ENCODE data around the gene SUSD6.

Gene SUSD6

GRCh38 chr14:69672356-69672755 is 61.0 kb downstream of the SUSD6 start:
- no peak for DNase-seq (ENCODE audit: low spot score)

GRCh38 chr14:69673104-69673503 is 61.7 kb downstream of the SUSD6 start:
- no peak for DNase-seq (ENCODE audit: low spot score)

GRCh38 chr14:69673578-69674305 is 62.3 kb downstream of the SUSD6 start:
- no peak for DNase-seq (ENCODE audit: low spot score)

- no peak for DNase-seq (ENCODE audit: low spot score)
Observed at GRCh38 chr14:69674546-69675244, 63.3 kb downstream of the SUSD6 start.

GRCh38 chr14:69675245-69675583 is 63.8 kb downstream of the SUSD6 start:
- no peak for DNase-seq (ENCODE audit: low spot score)

DNA sequence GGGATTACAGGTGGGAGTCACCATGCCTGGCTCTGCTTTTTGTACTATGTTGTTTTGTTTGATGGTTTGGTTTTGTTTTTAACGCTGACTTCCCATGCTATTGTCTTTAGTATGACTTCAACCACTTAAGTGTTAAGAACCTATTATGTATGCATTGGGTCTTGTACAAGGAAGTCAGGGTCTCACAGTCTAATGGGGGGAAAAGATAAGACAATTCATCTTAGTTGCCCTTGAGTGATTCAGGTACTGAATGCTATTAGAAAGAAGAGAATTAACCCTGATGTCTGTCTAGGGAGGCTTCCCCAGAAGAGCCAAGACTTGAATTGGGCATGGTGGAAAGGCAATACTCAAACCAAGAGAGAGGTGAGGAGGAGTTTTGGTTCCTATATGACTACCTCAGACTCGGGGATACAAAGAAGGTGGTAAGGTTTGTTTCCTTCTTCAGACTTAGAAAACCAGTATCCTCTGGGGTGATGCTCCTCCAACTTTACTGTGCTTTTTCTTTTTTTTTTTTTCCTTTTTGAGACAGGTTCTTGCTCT is 64.6 kb downstream of the SUSD6 start:
- DNase-seq (ENCODE audit: low spot score), result no peak

DNA sequence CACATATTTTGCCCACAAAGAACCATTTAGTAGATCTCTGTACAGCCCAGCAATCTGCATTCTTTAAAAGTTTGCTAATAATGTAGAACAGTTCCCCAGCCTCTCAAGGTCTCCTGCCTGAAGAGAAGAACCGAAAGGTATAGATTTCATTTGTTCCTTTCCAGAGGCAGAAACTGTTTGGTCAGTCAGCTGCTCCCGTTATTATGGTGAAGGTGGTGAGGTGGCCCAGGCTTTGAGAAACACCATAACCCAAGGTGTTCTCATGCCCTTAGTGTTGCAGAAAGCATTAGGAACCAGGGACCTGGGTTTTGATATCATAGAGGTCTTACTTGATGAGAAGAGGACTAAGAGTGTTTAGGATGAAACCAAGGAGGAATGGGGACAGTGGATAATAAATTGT is 65.3 kb downstream of the SUSD6 start:
- no peak for DNase-seq (ENCODE audit: low spot score)

GRCh38 chr14:69680297-69680696 is 68.9 kb downstream of the SUSD6 start:
- no peak for DNase-seq (ENCODE audit: low spot score)

DNA sequence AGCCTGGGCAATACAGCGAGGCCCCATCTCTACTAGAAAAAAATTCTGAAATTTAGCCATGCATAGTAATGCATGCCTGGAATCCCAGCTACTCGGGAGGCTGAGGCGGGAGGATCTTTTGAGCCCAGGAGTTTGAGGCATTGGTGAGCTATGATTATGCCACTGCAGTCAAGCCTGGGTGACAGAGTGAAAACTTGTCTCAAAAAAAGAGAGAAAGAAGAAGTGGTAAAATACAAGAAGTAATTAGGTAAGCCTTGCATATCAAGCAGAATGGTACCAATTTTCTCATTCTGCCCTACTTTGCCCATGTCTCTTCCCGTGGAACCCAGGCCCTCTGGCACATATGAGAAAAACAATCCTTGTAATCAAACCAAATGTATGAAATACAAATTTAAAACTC is 70.7 kb downstream of the SUSD6 start:
- DNase-seq (ENCODE audit: low spot score), result no peak

DNA sequence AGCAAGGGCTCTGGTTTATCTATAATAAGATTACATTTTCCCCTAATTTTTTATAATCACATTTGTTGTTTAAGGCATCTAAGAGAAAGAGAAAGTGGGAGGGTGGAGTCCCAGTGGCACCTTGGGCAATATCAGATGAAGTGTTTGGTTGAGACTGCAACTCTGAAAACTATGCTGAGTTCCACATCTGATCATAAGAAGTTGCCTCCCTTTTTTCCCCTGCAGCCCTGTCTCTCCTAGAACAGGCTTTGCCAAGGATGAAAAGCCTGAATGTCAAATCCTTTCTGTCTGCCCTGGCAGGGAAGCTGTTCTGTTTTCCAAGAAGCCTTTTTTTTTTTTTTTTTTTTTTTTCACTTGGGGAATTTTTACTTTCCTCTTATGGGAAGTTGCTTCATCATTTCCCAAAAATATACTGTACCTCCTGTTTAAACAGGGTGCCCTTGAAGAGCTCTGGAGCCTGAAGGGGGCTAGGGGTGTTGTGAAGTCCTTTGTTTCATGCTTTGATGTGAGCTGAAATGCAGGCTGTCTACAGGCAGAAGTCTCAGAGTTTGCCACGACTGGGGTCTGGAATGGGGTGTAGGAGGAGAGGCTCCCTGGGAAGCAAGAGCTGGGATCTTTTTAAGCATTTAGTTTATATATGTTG is 71.3 kb downstream of the SUSD6 start:
- peak; percentile 44 for DNase-seq (ENCODE audit: low spot score)

DNA sequence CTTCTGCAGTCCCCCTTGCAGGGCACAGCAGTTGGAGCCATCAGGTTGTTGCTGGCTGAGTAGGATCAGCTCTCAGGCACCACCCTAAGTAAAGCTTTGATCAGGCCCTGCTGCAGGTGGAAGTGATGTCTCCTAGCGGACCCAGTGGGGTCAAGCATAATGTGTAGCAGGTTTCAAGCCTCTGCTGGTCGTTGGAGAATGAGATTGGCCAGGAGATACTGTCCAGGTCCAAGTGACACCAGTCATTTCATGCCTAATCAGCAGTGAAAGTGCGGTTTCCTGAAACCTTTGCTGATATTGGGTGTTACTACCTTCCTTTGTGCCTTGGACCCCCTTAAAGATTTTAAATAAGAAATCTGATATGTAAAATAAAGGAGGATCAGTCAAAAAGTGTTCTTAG is 72.6 kb downstream of the SUSD6 start:
- DNase-seq (ENCODE audit: low spot score), result no peak

- DNase-seq (ENCODE audit: low spot score), result no peak
Observed at GRCh38 chr14:69684461-69685217, 73.2 kb downstream of the SUSD6 start.

DNA sequence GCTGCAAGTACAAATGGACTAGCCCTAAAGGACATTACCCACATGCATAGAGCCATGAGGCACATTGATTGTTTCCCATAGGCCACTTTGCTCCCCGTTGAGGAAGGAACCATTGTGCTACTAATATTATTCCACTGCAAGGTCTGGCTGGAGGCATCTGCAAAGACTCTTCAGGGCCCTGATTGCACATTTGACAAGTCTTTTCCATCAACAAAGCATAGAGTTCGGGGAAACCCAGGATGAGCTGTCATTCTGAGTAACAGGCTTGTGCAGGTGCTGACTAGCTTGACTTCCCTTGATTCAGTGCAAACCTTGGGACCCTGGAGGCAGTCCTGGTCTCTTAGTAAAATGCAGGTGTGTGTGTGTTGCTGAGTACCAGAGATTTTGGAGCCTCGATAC is 73.8 kb downstream of the SUSD6 start:
- DNase-seq (ENCODE audit: low spot score), result no peak

DNA sequence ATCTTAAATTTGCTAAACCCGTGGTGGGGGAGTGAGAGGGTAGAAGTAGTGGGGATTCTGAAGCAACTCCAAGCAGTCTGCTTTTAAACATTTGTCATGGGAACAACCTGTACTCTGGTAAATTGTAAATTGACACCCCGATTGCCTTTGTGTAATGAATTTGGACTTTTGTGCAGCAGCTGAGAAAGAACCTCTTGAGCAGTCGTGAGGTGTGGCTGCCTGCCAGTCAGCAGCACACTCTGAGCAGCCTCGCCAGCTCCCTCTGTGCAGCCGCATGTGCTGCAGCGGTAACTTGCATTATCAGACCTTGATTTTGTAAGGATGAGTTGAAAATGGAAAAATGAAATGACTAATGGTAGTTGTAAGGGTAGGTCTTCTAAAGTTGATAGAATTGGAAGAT is 74.3 kb downstream of the SUSD6 start:
- DNase-seq (ENCODE audit: low spot score), result peak; percentile 52

DNA sequence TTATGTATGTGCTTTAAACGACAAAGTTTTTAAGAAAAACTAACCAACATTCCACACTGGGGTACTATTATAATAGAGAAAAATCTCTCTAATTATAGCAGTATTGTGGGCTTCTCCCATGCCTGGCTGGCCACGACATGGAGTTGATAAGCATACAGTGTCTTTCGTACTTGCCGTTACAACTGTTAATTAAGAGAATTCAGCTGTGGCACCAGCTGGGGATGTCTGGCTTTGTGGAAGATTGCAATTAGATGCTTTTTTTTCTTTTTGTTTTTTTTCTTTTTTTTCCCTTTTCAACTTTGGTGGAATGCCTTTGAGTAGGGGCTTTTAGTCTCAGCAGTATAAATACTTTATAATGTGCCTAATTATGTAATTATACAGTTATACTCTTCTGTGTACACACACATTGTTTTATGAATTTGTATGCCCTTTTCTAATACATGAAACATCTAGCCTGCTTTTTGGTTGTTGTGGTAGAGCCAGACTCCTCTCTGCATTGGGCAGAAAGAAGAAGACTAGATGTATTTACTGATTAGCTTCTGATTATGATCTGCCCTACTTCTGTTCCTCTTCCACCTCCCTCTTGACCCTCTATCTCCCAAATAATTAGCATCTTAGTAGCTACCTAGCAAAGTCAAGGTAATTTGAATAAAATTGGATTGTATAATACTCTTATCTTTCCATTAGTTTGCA is 76.4 kb downstream of the SUSD6 start:
- DNase-seq (ENCODE audit: low spot score), result no peak

DNA sequence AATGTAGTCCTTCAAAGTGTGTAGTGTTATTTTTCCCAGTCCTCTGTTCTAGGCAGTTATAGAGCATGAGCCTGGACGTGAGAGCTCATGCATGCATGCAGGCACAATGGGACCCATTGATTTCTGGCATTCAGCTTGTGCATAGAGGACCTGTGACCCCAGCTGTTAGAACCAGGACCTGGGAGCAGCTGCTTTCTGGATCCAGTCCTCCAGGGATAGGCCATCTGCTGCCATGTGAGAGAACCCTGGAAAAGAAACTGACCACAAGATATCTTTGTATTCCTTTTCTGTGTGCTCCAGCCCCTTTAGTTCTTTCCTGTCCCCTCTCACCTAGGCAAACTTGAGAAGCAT is 76.9 kb downstream of the SUSD6 start:
- DNase-seq (ENCODE audit: low spot score), result no peak

- DNase-seq (ENCODE audit: low spot score), result no peak
Observed at GRCh38 chr14:69690042-69690441, 78.6 kb downstream of the SUSD6 start.

- DNase-seq (ENCODE audit: low spot score), result no peak
Observed at GRCh38 chr14:69692594-69692993, 81.2 kb downstream of the SUSD6 start.

- DNase-seq (ENCODE audit: low spot score), result no peak
Observed at GRCh38 chr14:69693145-69693544, 81.7 kb downstream of the SUSD6 start.

DNA sequence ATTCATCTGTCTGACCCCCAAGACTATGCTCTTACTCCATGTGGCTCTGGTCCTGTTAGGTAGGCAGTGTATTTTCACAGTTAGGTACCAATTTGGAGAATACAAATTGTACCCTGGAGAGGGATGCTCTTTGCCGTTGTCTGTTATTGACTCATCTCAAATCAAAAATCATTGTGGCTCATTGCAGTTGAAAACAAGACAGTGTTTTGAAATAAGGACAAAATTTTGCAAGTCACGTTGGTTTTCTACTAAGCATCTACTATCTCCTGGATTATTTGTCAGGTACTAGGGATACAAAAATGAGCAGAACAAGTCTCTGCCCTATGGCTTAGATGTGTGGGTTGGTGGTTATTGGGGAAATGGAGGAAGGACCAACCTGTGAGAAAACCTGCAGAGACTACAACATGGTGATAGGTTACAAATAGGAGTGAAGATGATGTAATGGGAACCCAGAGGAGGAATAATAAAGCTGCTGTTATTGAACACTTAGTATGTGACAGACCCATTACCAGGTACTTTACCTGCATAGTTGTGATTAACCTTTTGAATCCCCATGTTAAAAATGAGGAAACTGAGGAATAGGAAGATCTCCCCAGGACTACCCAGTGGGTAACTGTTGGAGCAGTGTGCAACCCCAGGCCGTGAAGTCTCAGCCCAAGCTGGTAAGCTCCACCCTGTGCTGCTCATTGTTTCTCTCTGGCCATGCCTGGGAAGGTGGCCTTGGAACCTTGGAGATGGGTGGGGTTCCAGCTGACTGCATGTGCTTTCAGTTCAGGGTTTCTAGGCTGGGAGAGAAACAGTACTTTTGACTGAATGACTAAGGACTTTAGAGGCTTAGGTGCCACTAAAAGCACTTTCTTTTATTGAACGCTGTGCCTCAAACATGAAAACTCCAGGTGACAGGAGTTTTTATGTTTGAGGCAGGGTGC is 82.7 kb downstream of the SUSD6 start:
- no peak for DNase-seq (ENCODE audit: low spot score)

Data from GM03348 (cell line).